ENCODE results near the gene PGBD1.
A peak's percentile ranks its signal among the peaks of the same experiment; 100 is the strongest.

PGBD1 gene, protein sequence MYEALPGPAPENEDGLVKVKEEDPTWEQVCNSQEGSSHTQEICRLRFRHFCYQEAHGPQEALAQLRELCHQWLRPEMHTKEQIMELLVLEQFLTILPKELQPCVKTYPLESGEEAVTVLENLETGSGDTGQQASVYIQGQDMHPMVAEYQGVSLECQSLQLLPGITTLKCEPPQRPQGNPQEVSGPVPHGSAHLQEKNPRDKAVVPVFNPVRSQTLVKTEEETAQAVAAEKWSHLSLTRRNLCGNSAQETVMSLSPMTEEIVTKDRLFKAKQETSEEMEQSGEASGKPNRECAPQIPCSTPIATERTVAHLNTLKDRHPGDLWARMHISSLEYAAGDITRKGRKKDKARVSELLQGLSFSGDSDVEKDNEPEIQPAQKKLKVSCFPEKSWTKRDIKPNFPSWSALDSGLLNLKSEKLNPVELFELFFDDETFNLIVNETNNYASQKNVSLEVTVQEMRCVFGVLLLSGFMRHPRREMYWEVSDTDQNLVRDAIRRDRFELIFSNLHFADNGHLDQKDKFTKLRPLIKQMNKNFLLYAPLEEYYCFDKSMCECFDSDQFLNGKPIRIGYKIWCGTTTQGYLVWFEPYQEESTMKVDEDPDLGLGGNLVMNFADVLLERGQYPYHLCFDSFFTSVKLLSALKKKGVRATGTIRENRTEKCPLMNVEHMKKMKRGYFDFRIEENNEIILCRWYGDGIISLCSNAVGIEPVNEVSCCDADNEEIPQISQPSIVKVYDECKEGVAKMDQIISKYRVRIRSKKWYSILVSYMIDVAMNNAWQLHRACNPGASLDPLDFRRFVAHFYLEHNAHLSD

DNA sequence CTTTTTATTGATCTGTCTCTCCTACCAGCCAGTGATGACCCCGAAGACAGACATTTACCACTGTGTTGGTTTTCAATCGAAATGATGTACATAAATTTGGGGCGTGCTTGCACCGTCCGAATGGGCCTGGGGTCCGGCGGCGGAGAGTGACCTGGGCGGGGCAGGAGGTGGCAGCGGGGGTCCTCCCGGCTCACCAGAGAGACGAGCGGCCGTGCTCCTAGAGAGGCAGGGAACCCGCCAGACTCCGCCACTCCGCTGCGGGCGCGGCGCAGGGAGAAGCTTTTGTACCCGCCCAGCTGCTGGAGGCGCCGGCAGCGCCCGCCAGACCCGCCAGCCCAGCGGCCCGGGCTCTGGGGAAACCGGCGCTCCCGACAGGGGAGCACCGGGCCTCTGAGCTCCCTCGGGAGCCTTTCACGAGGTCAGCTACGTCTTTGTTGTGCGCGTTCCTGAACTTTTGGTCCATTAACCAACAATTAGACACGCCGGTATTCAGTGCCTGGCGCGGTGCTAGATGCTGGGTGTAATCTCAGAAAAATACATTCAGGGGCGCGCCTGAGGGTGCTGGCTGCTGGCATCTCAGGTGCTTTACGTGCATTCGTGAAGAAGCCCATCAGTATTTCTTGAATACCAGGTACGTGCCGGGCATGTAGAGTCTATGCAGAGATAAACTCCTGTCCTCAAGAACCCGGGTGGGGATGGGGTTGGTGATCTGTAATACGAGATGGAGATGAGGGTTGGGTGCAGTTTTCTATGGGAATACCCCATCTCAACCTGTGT, at the start of gene PGBD1:
Gene PGBD1 (plus strand): TSS at position 285 of the 777 bp plus-strand sequence. CDS start 2,242 bp downstream, outside the sequence.
- DNase-seq, result peak; percentile 43

DNA sequence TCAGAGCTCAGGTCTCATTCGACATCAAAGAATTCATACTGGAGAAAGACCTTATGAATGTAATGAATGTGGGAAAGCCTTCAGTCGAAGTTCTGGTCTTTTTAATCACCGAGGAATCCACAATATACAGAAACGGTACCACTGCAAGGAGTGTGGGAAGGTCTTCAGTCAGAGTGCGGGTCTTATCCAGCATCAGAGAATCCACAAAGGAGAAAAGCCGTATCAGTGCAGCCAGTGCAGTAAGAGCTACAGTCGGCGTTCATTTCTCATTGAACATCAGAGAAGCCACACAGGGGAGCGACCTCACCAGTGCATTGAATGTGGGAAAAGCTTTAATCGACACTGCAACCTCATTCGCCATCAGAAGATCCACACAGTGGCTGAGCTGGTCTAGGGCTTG, 48.6 kb upstream of the PGBD1 start:
- DNase-seq, result no peak

DNA sequence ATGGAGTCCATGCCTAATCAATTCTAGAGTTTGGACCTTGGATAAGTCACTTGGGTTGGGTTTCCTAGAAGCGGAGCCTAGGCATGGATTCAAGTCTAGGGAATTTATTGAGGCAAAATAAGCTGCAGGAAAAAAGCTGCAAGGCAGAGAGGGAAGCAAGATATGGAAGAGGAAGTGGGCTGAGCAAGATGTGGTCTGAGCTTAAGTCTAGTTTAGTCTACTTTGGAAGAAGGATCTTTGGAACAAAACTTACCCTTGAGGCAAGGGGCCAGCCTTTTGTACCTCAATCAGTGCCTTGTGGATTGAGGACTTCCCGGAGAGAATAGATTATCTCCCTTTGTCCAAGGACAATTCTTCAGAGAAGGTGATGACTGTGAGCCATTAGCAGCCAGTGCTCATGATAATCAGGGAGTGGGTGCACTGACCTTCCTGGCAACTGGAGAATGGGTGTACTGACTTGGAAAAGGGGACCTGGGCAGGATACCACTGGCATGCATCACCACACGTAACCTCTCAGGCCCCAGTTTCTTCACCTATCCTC, 45.4 kb upstream of the PGBD1 start:
- no peak for DNase-seq

DNA sequence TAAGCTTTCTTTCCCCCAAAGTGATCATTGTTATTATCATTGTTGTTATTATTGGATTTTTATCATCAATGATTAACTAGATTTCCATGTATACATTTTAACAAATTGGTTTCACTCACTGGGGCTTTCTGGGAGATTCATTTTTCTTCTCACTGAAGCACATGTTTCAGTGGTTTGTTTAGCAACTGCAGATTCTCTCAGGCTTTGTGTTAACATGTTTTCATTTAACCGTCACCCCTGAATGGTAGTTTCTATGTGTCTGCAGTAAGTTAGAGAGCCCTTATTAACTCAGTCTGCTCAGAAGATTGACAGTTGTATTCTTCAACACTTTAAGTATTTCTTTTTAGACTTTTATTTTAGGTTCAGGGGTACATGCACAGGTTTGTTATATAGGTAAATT, 41.7 kb upstream of the PGBD1 start:
- DNase-seq, result no peak

DNA sequence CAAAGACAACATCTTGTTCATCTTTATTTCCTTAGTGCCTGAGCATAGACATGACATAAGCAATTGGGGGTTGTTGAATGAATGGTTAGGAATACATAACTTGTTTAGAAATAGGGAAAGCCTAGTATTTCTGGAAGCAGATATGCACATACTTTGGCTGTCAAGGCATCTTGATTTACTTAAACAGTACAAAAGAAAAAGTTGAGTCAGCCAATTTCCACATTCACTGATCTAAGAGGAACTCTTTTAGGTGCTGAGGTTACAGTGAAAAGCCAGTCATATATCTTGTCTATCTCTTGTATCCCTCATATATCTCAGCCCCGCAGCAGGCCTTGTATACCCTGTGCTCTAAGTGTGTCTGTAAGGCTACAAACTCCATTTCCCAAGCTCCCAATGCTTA, 40.9 kb upstream of the PGBD1 start:
- no peak for DNase-seq

DNA sequence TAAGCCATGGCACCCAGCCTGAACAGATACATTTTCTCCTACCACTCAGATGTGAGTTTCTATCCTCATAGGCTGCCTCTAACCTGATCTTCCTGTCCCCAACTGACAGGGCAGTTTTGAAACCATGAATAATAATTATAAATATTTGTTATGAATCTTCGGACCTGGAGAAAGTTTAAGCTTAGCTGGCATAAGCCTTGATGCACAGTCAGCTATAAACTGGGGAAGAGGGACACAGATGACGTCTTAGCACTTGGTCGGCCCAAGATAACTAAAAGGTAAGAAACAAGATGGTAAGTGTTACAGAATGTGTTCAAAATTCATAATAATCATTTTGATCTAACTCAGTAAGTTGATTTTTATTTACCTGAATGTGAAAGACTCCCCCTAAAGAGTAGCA, 37.4 kb upstream of the PGBD1 start:
- DNase-seq, result no peak

DNA sequence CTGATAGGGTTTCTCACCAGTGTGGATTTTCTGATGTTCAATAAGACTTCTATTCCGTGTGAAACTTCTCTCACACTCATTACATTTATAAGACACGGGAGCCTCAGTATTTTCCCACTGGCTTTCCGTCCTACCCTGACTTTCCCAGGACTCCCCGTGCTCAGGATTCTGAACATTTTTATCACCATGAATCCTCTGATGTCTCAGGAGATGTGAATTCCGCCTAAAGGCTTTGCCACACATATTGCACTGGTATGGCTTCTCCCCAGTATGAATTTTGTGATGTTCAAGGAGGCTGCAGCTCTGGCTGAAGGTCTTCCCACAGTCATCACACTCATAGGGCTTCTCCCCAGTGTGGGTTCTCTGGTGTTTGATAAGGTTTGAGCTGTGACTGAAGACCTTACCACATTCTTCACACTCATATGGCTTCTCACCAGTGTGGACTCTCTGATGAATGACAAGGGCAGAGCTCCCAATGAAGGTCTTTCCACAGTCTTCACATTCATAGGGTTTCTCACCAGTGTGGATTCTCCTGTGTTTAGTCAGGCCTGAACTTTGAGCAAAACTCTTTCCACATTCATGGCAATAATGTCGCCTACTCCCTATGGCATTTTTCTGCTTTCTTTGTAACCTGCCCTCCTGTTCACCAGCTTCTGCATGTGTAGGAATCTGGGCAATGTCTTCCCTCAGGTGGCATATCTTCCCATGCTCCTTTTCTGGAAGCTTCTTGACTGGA, 36.0 kb upstream of the PGBD1 start:
- no peak for DNase-seq

DNA sequence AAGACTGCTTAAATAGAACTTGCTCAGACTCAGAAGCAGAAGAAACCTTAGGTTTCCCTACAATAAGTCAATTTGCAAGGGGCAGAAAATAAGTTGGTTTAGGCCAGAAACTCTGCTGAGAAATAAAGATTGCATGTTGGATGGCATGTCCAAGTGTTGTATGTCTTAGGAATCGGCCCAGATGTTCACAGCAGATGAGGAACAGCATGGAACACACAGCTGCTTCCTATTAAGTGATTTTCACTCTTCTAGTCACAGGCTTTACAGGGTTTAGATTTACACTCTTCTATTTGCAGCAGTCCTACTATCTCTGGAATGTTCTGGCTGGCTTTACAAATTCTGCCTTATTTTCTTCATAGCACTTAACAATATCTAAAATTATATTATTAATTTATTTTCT, 32.5 kb upstream of the PGBD1 start:
- no peak for DNase-seq

DNA sequence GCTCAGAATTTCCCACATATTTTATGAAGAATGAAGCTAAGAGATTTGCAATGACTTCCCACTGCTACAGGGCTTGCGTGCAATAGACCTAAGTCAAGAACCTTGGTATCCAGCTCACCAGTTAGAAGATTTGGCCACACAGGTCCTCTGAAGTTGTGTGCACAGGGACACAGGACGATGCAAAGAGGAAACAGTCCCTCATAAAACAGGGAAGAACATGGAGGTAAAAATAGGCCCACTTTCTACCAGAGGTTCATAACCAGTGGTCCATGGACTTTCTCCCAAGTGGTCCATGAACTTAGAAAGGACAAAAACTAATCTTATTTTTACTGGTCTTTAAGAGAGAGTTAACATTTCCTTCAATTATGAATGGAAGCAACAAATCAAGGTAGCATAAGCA, 30.6 kb upstream of the PGBD1 start:
- no peak for DNase-seq

DNA sequence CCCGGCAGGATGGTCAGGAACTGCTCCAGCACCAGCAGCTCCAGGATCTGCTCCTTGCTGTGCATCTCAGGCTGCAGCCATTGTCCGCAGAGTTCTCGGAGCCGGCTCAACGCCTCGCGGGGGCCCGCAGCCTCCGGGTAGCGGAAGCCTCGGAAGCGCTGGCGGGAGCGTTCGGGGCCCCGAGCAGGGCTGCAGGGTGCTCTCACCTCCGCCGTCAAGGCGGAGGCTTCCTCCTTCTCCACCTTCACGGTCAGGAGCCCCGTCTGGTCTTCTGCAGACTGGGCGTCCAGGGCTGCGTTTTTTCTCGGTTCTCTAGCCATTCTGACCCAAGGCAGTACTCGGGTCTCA, 29.7 kb upstream of the PGBD1 start:
- DNase-seq, result no peak

DNA sequence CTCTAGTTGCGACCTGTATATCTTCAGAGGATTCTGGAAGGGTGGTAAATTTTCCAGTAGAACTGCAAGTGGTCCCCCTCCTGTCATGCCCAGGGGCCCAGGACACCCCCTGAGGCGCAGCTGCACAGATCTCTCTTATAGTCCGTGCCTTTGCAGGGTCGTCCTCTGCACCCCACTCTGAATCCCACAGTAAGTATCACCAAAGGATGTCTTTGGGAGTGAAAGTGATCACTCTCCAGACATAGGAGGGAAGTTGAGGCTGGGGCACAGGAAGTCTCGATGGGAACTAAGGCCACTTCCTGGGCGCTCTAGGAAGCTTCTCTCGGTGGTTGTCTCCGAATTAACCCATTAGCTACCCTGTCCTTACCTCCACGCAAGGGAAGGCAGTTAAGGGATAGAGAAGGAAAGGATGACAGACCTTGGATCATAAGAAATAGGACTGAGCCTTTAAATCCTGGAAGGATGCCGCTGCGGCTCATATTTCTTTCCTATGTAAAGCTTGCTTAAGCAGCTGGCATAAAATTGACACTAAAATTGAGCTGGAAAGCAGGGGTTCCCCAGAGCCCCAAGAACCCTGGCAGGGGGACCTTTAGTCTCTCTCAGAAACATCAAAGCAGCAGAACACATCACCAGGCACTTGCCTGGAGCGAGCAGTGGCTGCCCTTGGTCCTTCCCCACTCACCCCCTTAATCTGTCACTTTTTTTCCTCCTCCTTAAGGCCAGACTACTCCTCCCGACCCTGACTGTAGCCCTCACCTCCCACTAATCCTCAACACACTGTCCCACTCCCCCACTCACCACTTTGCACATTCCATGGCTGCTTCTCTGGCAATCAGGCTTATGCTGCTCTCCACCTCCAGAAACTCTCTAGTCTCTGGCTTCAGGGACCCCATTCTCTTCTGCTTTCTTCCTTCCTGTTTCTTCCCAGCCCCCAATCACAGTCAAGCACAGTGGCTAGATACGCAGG, 29.1 kb upstream of the PGBD1 start, which contains the start of gene ZKSCAN4:
Gene ZKSCAN4 (minus strand): TSS at position 261 of the 967 bp plus-strand sequence. CDS start 289 bp downstream, outside the sequence.
- peak; percentile 92 for DNase-seq

DNA sequence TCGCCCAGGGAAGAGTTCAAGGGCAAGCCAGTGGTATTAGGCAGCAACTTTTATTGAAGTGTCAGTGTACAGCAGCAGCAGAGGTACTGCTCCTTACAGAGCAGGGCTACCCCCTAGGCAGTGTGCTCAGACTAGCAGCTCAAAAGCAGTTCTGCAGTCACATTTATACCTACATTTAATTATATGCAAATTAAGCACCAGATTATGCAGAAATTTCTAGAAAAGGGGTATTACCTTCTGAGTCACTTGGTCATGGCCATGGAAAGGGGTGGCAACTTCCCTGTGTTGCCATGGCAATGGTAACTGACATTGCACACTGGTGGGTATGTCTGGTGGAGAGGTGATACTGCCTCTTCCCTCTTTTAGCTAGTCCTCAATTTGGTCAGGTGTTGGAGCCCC, 27.3 kb upstream of the PGBD1 start:
- DNase-seq, result no peak

DNA sequence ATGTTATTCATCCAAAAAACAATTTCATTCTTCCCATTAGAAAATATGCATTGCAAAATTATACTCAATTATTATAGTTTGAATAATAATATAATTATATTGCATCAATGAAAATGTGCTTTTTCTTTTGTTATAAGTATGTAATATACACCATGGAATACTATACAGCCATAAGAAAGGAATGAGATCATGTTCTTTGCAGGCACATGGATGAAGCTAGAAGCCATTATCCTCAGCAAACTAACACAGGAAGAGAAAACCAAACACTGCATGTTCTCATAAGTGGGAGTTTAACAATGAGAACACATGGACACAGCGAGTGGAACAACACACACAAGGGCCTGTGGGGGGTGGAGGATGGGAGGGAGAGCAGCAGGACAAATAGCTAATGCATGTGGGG, 24.3 kb upstream of the PGBD1 start:
- no peak for DNase-seq

DNA sequence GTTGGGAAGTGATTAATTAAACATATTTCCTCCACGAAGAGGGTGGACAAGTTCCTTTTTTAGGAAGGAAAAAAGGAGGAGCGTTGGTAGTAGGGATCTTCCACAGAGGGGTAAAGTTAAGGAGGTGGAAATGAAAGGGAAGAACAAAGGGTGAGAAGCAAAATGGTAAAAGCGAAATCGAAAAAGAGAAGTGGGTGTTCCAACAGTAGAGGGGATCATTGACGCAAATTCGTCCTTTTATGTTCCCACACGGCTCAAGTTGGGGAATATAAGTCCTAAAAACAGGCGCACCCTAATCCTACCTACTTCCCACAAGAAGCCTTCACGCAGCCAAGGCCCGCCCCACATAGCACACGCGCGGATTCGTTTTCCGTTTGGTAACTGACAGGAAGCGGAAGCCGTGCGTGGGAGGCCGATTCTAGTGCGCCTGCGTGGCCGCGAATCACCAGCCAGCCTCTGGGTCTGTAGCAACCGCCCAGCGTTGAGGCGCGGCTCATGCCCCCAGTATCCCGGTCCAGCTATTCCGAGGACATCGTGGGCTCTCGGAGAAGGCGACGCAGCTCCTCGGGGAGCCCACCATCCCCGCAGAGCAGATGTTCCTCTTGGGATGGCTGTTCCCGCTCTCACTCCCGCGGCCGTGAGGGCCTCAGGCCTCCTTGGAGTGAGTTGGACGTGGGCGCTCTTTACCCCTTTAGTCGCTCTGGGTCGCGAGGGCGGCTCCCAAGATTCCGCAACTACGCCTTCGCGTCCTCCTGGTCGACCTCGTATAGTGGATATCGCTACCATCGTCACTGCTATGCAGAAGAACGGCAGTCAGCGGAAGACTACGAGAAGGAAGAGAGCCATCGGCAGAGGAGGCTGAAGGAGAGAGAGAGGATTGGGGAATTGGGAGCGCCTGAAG, 22.2 kb upstream of the PGBD1 start, which contains the start of gene NKAPL:
Gene NKAPL (plus strand): TSS at position 421 of the 901 bp plus-strand sequence. CDS start 75 bp downstream, at position 496.
- no peak for DNase-seq

DNA sequence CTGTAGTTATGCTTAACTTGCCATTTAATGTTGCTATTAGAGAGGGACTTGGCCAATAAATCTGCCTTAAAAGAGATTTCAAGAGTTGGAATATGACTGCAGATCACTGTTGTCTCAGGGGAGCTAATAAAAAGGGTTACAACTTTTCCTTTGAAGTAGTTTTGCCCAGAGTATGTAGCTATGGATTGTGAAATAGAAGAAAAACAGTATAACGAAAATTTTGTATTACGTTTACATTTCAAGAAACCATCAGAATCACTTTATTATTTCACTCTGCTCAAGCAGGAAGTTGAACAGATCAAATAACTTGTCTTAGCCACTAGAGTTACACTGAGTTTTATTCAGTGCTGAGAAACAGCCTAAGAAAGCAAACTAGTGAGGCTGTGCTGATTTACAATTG, 17.4 kb upstream of the PGBD1 start:
- no peak for DNase-seq

DNA sequence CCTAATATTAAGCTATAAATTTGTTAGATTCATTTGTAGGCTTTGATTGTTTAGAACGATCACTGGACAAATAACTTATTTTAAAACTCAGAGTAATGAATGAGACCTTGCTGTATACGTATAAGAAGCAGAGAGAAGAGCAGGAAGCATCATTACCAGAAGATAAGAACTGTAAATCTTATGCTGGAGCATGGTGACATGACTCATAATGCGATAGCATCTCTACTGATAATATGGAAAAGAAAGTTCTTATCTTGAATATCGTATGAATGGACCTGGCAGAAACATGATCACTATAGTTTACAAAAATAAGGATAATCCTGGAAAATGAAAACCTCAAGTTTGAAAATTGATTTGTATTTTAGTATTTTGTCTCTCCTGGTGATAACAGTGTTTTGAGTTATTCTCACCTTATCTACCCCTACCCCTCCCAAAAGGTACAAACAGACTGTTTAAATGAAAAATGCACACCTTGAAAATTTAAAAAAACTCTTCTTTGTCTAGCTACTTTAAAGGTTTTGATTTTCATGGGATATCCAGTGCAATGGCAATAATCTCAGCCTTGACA, 16.5 kb upstream of the PGBD1 start:
- DNase-seq, result no peak

DNA sequence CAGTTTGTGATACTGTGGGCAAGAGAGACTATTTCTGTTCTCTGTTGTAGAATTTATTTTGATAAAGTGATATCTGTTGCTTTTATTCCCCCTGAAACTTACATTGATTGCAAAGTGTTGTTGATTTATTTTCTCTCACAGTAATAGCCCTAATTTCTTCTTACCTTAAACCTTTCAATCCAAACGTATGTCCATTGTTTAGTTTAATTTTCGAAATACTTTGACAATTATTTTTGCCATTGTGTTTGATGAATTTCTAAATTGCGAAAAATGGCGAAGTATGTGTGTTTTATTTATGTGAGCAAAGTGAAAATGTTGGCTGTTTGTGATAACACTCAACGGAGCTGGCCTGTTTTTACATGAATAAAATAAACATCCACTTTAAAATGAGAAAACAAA, 14.8 kb upstream of the PGBD1 start:
- DNase-seq, result no peak

DNA sequence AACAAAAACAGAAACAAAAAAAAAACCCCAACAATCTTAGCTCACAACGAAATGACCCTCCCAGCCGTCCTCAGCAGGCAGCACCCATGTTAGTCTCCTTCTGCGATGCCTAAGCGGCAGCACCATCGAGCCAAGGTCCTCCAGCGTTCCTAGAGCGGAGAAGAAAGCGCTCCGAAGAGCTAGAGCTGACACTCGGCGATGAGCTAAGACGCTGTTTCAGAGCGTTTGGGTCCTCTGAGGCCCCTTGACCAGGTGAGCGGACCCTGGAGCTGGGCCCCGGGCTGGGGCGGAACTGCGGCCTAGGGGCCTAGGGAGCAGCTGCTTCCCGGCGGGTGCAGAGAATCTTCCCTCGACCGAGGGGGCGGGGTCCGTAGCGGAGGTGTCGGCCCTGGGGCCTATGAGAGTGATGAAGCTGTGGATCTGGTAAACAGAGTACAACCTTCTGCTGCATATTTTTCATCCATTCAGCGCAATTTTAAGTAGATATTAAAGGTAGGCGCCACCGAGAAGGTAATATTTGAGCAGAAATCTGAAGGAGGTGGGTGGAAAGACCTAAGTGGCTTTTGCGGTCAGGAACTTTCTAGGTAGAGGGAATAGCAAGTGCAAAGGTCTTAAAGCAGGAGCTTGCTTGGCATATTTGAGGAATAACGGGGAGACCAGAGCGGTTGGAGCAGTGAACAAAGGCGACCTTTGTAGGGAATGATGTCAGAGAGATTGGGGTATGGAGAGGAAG, 14.2 kb upstream of the PGBD1 start, which contains the start of gene ZSCAN26:
Gene ZSCAN26 (plus strand): TSS at position 182 of the 733 bp plus-strand sequence. CDS start 4,777 bp downstream, outside the sequence.
- peak; percentile 89 for DNase-seq

DNA sequence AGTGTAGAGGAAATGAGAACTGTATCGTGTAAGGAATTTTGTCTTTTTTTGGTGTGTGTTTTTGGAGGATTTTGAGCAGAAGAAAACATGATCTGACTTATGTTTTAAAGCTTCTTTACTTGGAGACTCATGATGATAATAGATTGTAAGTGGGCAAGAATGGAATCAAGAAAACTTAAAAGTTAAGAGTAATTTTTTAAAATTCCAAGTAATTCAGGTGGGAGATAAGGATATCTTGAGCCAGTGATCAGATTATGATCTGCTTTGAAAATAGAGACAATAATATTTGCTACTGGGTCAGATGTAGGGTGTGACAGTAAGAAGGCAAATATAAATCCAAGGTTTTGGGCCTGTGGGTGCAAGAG, 13.7 kb upstream of the PGBD1 start:
- no peak for DNase-seq
